Upper lobe of right lung (tissue), 1 donor: Measurements from ENCODE around the gene DACH1. TPM values are rescaled to one million over a fixed set of nuclear protein-coding genes. Genes with fewer than 3 reads are reported as not detected.

Source experiments
- ATAC-seq: fragments of 200-7000 bp; cut with Tn5 transposase; one replicate; pipeline ENCODE4 v1.9.1; 2020; ENCODE audit warnings: mild to moderate bottlenecking, moderate library complexity
- DNase-seq: peaks from one replicate; pipeline ENCODE4 v3.0.0-alpha.2; 2020
- H3K27ac ChIP-seq: fragments of 200-600 bp; one replicate; pipeline ENCODE4 v1.8.0; 2022
- H3K27me3 ChIP-seq: fragments of 200-600 bp; one replicate; pipeline ENCODE4 v1.8.0; 2022; ENCODE audit warnings: mild to moderate bottlenecking
- H3K36me3 ChIP-seq: fragments of 200-600 bp; one replicate; pipeline ENCODE4 v1.8.0; 2022
- H3K4me1 ChIP-seq: fragments of 200-600 bp; one replicate; pipeline ENCODE4 v1.8.0; 2022
- H3K4me3 ChIP-seq: fragments of 200-600 bp; one replicate; pipeline ENCODE4 v1.8.0; 2022; ENCODE audit warnings: mild to moderate bottlenecking
- H3K9me3 ChIP-seq: fragments of 200-600 bp; one replicate; pipeline ENCODE4 v1.8.0; 2022
- CTCF ChIP-seq: fragments of 200-600 bp; IDR thresholded peaks from one replicate; pipeline ENCODE4 v1.8.0; 2022; ENCODE audit warnings: antibody characterized with exemption
- intact Hi-C: fragments of 100-400 bp; cut with DNase I; formaldehyde crosslinking; loops from one replicate; pipeline ENCODE4 v1.11.0; 2022
- total RNA-seq: library from RNA; stranded (reverse); fragmentation: NEBNext Ultra II Directional; extraction: Animal tissue kit (Norgen Biotek cat#: 25700); gene quantifications from one replicate; pipeline ENCODE4 v1.2.1, GENCODE V29; 2021
- donor health status: DM: no; HTN: yes; CAD: no; lungs with severe emphysema.

Gene DACH1
- total RNA-seq, 1 donor from 2014 or later = 11.5 TPM

GRCh38 chr13:71492346-71492871 lies 374.6 kb downstream of the DACH1 start:
- no peak overlapping the region for H3K4me3 ChIP-seq
- no peak overlapping the region for H3K27ac ChIP-seq
- TF ChIP-seq CTCF = no peak
- H3K27me3 ChIP-seq = no peaks in the 10 kb centered on the region
- no peak for DNase-seq
- no peaks in the 10 kb centered on the region for H3K4me1 ChIP-seq
- intact Hi-C loops = no loop called here
- no peak for ATAC-seq
- no peaks in the 10 kb centered on the region for H3K9me3 ChIP-seq
- no peaks in the 10 kb centered on the region for H3K36me3 ChIP-seq

DNA sequence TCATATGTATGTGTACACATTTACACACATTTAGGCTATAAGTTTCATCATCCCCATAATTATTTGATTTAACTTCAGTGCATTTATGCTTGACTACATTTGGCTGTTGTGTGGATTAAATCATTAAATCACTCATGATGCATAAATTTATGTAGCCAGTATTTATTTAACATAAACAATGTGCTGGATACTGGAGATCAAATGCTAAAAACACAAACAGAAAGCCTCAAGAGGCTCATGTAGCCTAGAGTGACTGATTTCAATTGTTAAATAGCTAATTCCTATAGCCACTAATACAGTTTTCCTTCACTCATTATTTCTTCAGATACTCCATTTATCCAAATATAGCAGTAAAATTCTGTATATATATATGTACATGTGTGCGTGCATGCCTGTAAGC lies 376.0 kb downstream of the DACH1 start:
- ATAC-seq = no peak
- H3K4me1 ChIP-seq = no peaks in the 10 kb centered on the region
- H3K27me3 ChIP-seq = no peaks in the 10 kb centered on the region
- H3K27ac ChIP-seq = no peak overlapping the region
- no peak for TF ChIP-seq CTCF
- H3K4me3 ChIP-seq = no peak overlapping the region
- no peaks in the 10 kb centered on the region for H3K9me3 ChIP-seq
- intact Hi-C loops = no loop called here
- no peak for DNase-seq
- H3K36me3 ChIP-seq = no peaks in the 10 kb centered on the region

GRCh38 chr13:71489041-71489440 lies 378.0 kb downstream of the DACH1 start:
- ATAC-seq (no peak), DNase-seq (no peak)
- Histone ChIP-seq H3K27ac (no peak overlapping the region), H3K9me3 (no peaks in the 10 kb centered on the region), H3K36me3 (no peaks in the 10 kb centered on the region), H3K4me1 (no peaks in the 10 kb centered on the region), H3K4me3 (no peak overlapping the region), H3K27me3 (no peaks in the 10 kb centered on the region)
- no peak for TF ChIP-seq CTCF
- intact Hi-C loops = no loop called here

DNA sequence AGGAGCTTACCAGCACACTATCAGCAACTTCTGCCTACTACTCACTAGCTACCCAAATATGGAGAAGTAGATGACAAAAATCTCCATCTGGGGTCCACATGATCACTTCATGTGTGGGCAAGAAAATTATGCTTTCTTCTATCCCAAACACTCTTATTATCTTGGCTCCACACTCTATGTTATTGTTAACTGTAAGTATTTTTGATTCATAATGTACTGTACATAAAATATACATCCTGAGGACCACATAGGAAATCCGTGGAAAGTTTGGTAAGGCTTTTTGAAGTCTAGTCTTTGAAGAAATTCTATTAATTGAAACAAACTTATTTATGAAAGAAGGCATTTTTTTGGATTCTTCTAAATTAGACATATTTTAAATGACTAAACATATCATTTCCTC lies 378.8 kb downstream of the DACH1 start:
- DNase-seq (no peak), ATAC-seq (no peak)
- Histone ChIP-seq H3K9me3 (no peaks in the 10 kb centered on the region), H3K36me3 (no peaks in the 10 kb centered on the region), H3K4me1 (no peaks in the 10 kb centered on the region), H3K27ac (no peak overlapping the region), H3K27me3 (no peaks in the 10 kb centered on the region), H3K4me3 (no peak overlapping the region)
- TF ChIP-seq CTCF = no peak
- intact Hi-C loops = no loop called here

DNA sequence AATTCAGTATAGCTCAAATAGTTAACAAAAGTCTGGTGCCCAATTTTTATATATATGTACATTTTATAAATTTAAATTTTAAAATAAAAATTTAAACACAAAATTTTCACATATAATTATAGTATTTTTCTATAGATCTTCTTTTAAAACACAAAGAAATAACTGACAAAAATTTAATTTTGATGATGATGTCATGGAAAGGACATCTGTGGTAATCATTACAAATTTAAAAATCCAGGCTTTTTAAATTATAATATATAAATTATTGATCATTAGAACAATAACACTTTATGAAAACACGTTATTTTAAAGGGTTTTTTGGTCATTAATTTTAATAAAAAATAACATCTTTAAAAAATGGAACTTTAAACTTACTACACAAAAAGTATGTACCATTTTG lies 381.1 kb downstream of the DACH1 start:
- intact Hi-C loops = no loop called here
- Histone ChIP-seq H3K4me1 (no peaks in the 10 kb centered on the region), H3K27ac (no peak overlapping the region), H3K27me3 (no peaks in the 10 kb centered on the region), H3K4me3 (no peak overlapping the region), H3K36me3 (no peaks in the 10 kb centered on the region), H3K9me3 (no peaks in the 10 kb centered on the region)
- ATAC-seq (no peak), DNase-seq (no peak)
- TF ChIP-seq CTCF = no peak

GRCh38 chr13:71483733-71484132 lies 383.3 kb downstream of the DACH1 start:
- Histone ChIP-seq H3K27me3 (no peaks in the 10 kb centered on the region), H3K36me3 (no peaks in the 10 kb centered on the region), H3K4me3 (no peak overlapping the region), H3K27ac (no peak overlapping the region), H3K9me3 (no peaks in the 10 kb centered on the region), H3K4me1 (no peaks in the 10 kb centered on the region)
- intact Hi-C loops = no loop called here
- TF ChIP-seq CTCF = no peak
- DNase-seq (no peak), ATAC-seq (no peak)
